Measurements from ENCODE around the gene SPAAR.

Gene SPAAR

GRCh38 chr9:35867538-35867937, 41.8 kb upstream of the SPAAR start:
- Histone ChIP-seq H3K36me3 (ENCODE audit: insufficient read depth, low read length) (no peaks in the 10 kb centered on the region), H3K4me1 (ENCODE audit: insufficient read depth, low read length, severe bottlenecking) (no peaks in the 10 kb centered on the region), H3K27ac (ENCODE audit: low read depth, low read length, poor library complexity, severe bottlenecking) (no peak overlapping the region), H4K20me1 (ENCODE audit: insufficient read depth, low read length) (no peaks in the 10 kb centered on the region), H2AFZ (ENCODE audit: low read length) (no peak overlapping the region), H3K4me2 (ENCODE audit: low read length) (no peak overlapping the region), H3K27me3 (ENCODE audit: insufficient read depth, low read length) (no peaks in the 10 kb centered on the region), H3K9ac (ENCODE audit: low read length) (no peak overlapping the region), H3K4me3 (ENCODE audit: low read depth, low read length, poor library complexity, severe bottlenecking) (no peak overlapping the region), H3F3A (ENCODE audit: insufficient read depth, low read length) (no peaks in the 10 kb centered on the region), H3K9me3 (ENCODE audit: low read length) (no peaks in the 10 kb centered on the region), H3K9me2 (ENCODE audit: low read depth, low read length) (no peaks in the 10 kb centered on the region), H3K79me2 (ENCODE audit: insufficient read depth, low read length) (no peaks in the 10 kb centered on the region)
- TF ChIP-seq CTCF (IDR thresholded peaks at IDR 0.05; ENCODE audit: low read length): no peak
- no peak for TF ChIP-seq EZH2 (IDR thresholded peaks at IDR 0.05; ENCODE audit: borderline replicate concordance, low read length)

- H3K4me1 ChIP-seq (ENCODE audit: insufficient read depth, low read length, severe bottlenecking): no peaks in the 10 kb centered on the region
- no peak overlapping the region for H2AFZ ChIP-seq (ENCODE audit: low read length)
- no peak overlapping the region for H3K9ac ChIP-seq (ENCODE audit: low read length)
- no peaks in the 10 kb centered on the region for H3K36me3 ChIP-seq (ENCODE audit: insufficient read depth, low read length)
- no peak overlapping the region for H3K27ac ChIP-seq (ENCODE audit: low read depth, low read length, poor library complexity, severe bottlenecking)
- H3K27me3 ChIP-seq (ENCODE audit: insufficient read depth, low read length): no peaks in the 10 kb centered on the region
- no peaks in the 10 kb centered on the region for H4K20me1 ChIP-seq (ENCODE audit: insufficient read depth, low read length)
- H3K9me2 ChIP-seq (ENCODE audit: low read depth, low read length): no peaks in the 10 kb centered on the region
- no peak for TF ChIP-seq EZH2 (IDR thresholded peaks at IDR 0.05; ENCODE audit: borderline replicate concordance, low read length)
- no peak for TF ChIP-seq CTCF (IDR thresholded peaks at IDR 0.05; ENCODE audit: low read length)
- H3K79me2 ChIP-seq (ENCODE audit: insufficient read depth, low read length): no peaks in the 10 kb centered on the region
- H3K9me3 ChIP-seq (ENCODE audit: low read length): no peaks in the 10 kb centered on the region
- H3F3A ChIP-seq (ENCODE audit: insufficient read depth, low read length): no peaks in the 10 kb centered on the region
- no peak overlapping the region for H3K4me3 ChIP-seq (ENCODE audit: low read depth, low read length, poor library complexity, severe bottlenecking)
- H3K4me2 ChIP-seq (ENCODE audit: low read length): no peak overlapping the region
These were observed 40.4 kb upstream of the SPAAR start for GRCh38 chr9:35868933-35869332.

- no peaks in the 10 kb centered on the region for H4K20me1 ChIP-seq (ENCODE audit: insufficient read depth, low read length)
- H3K9me3 ChIP-seq (ENCODE audit: low read length): no peaks in the 10 kb centered on the region
- H3K36me3 ChIP-seq (ENCODE audit: insufficient read depth, low read length): no peaks in the 10 kb centered on the region
- no peak overlapping the region for H3K27ac ChIP-seq (ENCODE audit: low read depth, low read length, poor library complexity, severe bottlenecking)
- H3K4me2 ChIP-seq (ENCODE audit: low read length): no peak overlapping the region
- H3K9me2 ChIP-seq (ENCODE audit: low read depth, low read length): no peaks in the 10 kb centered on the region
- H3K4me1 ChIP-seq (ENCODE audit: insufficient read depth, low read length, severe bottlenecking): no peaks in the 10 kb centered on the region
- H3K27me3 ChIP-seq (ENCODE audit: insufficient read depth, low read length): no peaks in the 10 kb centered on the region
- no peaks in the 10 kb centered on the region for H3F3A ChIP-seq (ENCODE audit: insufficient read depth, low read length)
- no peaks in the 10 kb centered on the region for H3K79me2 ChIP-seq (ENCODE audit: insufficient read depth, low read length)
- no peak overlapping the region for H3K9ac ChIP-seq (ENCODE audit: low read length)
- H2AFZ ChIP-seq (ENCODE audit: low read length): no peak overlapping the region
- TF ChIP-seq CTCF (IDR thresholded peaks at IDR 0.05; ENCODE audit: low read length) (no peak), EZH2 (IDR thresholded peaks at IDR 0.05; ENCODE audit: borderline replicate concordance, low read length) (no peak)
- H3K4me3 ChIP-seq (ENCODE audit: low read depth, low read length, poor library complexity, severe bottlenecking): no peak overlapping the region
These were observed 39.6 kb upstream of the SPAAR start for GRCh38 chr9:35869621-35870216.
